ENCODE data around the gene DSCAM.

DNA sequence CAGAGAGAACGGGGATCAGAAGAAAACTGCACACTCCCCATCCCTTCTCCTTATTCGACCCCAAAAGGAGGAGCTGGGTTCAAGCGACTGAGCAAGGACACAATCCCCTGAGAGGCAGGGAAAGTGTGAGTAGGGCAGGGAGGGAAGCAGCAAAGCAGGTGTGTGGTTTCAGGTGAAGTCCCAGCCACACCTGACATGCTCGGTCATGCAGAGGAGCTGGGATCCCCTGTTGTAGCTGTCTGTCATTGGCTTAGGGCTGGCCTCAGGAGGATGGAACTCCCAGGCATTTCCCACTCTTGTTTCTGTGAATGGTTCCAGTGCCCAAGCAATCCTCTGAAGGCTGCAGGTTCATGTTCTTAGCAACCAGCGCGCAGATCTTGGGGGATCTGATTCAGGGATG lies 150.7 kb downstream of the DSCAM start:
- TF ChIP-seq, protein P1, sequence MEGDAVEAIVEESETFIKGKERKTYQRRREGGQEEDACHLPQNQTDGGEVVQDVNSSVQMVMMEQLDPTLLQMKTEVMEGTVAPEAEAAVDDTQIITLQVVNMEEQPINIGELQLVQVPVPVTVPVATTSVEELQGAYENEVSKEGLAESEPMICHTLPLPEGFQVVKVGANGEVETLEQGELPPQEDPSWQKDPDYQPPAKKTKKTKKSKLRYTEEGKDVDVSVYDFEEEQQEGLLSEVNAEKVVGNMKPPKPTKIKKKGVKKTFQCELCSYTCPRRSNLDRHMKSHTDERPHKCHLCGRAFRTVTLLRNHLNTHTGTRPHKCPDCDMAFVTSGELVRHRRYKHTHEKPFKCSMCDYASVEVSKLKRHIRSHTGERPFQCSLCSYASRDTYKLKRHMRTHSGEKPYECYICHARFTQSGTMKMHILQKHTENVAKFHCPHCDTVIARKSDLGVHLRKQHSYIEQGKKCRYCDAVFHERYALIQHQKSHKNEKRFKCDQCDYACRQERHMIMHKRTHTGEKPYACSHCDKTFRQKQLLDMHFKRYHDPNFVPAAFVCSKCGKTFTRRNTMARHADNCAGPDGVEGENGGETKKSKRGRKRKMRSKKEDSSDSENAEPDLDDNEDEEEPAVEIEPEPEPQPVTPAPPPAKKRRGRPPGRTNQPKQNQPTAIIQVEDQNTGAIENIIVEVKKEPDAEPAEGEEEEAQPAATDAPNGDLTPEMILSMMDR (IDR thresholded peaks at IDR 0.05), result no peak
- TF ChIP-seq EZH2 (IDR thresholded peaks at IDR 0.05) (no peak), EZH2phosphoT487 (IDR thresholded peaks at IDR 0.05) (no peak)
